Testis (tissue), 2 donors: ENCODE results near the gene SPACA7.

Experiments used
- POLR2A ChIP-seq: fragments of 450-650 bp; IDR thresholded peaks from one replicate; pipeline ENCODE4 v1.6.1; 2017; ENCODE audit warnings: antibody characterized with exemption, mild to moderate bottlenecking, moderate library complexity
- TF ChIP-seq, protein P1 (sequence below), 3 experiments: fragments of 450-650 bp in 2 of 3; fragments of 200-600 bp in 1 of 3; sonication (generic) in 1 of 3; IDR thresholded peaks; one replicate each; pipeline ENCODE4 v1.5.1; 2016 to 2019; ENCODE audit warnings: antibody characterized with exemption in 3 of 3, mild to moderate bottlenecking in 2 of 3, moderate library complexity in 1 of 3

DNA sequence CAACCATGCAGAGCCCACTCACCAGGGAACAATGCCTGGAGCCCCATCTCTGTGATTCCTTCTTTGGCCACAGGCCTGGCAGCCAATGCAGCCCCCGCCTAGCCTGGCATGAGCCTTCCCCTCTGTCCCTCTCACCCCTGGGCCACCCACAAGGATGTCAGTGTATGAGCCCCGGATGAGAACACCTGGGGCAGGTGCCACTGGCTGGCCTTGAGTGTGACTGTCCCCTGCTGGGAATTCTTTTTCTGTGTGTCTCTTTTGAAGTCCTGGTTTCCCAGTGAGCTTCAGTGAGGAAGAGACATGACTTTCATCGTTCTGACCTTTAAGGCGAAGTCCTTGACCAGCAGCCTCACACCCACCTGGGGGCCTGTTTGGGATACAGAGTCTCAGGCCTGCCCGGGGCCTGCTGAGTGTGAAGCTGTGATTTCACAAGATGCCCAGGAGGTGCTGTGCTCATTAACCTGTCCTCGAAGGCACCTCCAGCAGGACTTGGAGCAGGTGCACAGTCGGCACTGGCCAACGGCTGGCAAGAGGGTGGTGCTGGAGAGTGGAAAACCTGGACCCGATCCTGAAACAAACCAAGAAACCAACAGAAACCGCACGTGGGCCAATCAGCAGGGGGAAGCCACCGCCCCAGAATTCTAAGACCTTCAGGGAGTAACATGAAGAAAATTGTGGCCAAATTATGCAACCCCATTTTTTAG is 27.4 kb upstream of the SPACA7 start:
- TF ChIP-seq, protein P1, sequence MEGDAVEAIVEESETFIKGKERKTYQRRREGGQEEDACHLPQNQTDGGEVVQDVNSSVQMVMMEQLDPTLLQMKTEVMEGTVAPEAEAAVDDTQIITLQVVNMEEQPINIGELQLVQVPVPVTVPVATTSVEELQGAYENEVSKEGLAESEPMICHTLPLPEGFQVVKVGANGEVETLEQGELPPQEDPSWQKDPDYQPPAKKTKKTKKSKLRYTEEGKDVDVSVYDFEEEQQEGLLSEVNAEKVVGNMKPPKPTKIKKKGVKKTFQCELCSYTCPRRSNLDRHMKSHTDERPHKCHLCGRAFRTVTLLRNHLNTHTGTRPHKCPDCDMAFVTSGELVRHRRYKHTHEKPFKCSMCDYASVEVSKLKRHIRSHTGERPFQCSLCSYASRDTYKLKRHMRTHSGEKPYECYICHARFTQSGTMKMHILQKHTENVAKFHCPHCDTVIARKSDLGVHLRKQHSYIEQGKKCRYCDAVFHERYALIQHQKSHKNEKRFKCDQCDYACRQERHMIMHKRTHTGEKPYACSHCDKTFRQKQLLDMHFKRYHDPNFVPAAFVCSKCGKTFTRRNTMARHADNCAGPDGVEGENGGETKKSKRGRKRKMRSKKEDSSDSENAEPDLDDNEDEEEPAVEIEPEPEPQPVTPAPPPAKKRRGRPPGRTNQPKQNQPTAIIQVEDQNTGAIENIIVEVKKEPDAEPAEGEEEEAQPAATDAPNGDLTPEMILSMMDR (IDR thresholded peaks at IDR 0.05) = no peak
- no peak for TF ChIP-seq POLR2A
